ENCODE data around the gene COP1. TPM values are rescaled to one million over a fixed set of nuclear protein-coding genes. Genes with fewer than 3 reads are reported as not detected.

The COP1 gene
- 48.7 and 58.5 TPM in 2 replicates for total RNA-seq

DNA sequence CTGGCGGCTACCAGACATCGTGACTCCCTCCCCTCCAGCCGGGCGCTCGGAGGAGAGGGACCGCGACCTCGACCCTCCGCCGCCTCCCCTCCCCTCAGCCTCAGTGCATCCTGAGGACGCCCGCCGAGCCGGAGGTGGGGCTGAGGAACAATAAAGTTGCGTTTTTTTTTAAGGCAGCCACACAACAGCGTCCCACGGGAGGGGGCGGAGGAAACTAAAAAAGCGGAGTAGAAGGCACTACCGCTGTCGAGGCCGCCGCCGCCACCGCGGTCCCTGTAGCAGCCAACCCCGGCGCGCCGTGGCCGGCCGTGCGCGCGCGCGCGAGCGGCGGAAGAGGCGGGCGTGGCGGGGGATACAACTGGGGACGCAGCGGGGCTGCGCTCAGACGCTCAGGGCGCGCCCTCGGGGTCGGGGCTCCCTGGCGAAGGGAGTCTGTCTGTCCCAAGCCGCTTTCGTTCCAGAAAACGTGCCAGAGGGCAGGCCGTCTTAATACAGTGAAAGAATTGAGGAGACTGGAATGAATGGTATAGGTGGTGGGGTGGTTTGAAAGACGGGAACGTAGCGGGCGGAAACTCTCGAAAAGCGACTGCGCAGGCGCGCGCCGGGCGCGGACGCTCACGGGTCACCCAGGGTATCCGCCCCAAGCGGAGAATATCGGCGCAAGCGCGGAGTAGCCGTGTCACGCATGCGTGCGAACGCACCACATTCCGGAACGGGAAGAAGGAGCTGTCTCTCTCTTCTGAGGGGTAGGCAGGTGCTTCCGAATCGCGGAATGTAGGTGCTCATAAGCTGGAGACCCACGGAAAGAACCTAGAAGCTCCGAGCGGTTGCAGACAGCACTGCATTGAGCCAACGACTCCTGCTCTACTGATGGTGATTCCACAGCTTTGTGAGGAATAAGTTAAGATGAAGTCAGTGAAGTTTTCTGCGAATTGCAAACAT is at the start of gene COP1:
COP1 (minus strand) TSS at position 326 of the 942 bp plus-strand sequence; CDS start at position 18, 308 bp downstream.

All from endothelial cell of coronary artery (primary cell).